SKM-1 treated with dmso at 0.1 percent for 144 hours (cell line): Measurements from ENCODE around the gene SNX32.

Experiments
- DNase-seq: peaks from one replicate; lab custom pipeline; 2025; ENCODE audit not compliant: unreplicated experiment; lab: John Stamatoyannopoulos, UW

Gene SNX32

GRCh38 chr11:65796726-65797601, 36.8 kb upstream of the SNX32 start:
- no peak for DNase-seq

- no peak for DNase-seq
Measured at GRCh38 chr11:65797711-65798110, 36.1 kb upstream of the SNX32 start.

- DNase-seq, result no peak
Measured at GRCh38 chr11:65798882-65799281, 34.9 kb upstream of the SNX32 start.

GRCh38 chr11:65801153-65801987, 32.4 kb upstream of the SNX32 start:
- DNase-seq, result no peak

GRCh38 chr11:65802841-65803240, 30.9 kb upstream of the SNX32 start:
- no peak for DNase-seq

GRCh38 chr11:65803797-65804492, 29.8 kb upstream of the SNX32 start:
- DNase-seq, result no peak

GRCh38 chr11:65806979-65807378, 26.8 kb upstream of the SNX32 start:
- no peak for DNase-seq

GRCh38 chr11:65808744-65809341, 24.9 kb upstream of the SNX32 start:
- DNase-seq, result no peak

- no peak for DNase-seq
Measured at GRCh38 chr11:65809496-65809895, 24.3 kb upstream of the SNX32 start.

GRCh38 chr11:65810046-65810868, 23.5 kb upstream of the SNX32 start:
- no peak for DNase-seq

GRCh38 chr11:65811764-65812475, 21.8 kb upstream of the SNX32 start:
- peak; percentile 29 for DNase-seq

GRCh38 chr11:65814131-65814985, 19.4 kb upstream of the SNX32 start:
- peak; percentile 14 for DNase-seq

- DNase-seq, result no peak
Measured at GRCh38 chr11:65814986-65815565, 18.7 kb upstream of the SNX32 start.

GRCh38 chr11:65816696-65817095, 17.1 kb upstream of the SNX32 start:
- no peak for DNase-seq

- DNase-seq, result no peak
Measured at GRCh38 chr11:65817312-65817834, 16.4 kb upstream of the SNX32 start.

- DNase-seq, result peak; percentile 86
Measured at GRCh38 chr11:65817835-65818680, 15.7 kb upstream of the SNX32 start.

GRCh38 chr11:65821107-65821506, 12.7 kb upstream of the SNX32 start:
- no peak for DNase-seq
